ENCODE results near the gene STAC3. TPM values are rescaled to one million over a fixed set of nuclear protein-coding genes. Genes with fewer than 3 reads are reported as not detected.
"Not testable (repeated sequence)": the region's sequence is repeated elsewhere in the genome, so short reads cannot be mapped to it uniquely, and the experiment has no call there.

STAC3 gene
- total and polyA plus RNA-seq, 9 donors, result 0.66 to 2.9 (median 1.8) TPM

DNA sequence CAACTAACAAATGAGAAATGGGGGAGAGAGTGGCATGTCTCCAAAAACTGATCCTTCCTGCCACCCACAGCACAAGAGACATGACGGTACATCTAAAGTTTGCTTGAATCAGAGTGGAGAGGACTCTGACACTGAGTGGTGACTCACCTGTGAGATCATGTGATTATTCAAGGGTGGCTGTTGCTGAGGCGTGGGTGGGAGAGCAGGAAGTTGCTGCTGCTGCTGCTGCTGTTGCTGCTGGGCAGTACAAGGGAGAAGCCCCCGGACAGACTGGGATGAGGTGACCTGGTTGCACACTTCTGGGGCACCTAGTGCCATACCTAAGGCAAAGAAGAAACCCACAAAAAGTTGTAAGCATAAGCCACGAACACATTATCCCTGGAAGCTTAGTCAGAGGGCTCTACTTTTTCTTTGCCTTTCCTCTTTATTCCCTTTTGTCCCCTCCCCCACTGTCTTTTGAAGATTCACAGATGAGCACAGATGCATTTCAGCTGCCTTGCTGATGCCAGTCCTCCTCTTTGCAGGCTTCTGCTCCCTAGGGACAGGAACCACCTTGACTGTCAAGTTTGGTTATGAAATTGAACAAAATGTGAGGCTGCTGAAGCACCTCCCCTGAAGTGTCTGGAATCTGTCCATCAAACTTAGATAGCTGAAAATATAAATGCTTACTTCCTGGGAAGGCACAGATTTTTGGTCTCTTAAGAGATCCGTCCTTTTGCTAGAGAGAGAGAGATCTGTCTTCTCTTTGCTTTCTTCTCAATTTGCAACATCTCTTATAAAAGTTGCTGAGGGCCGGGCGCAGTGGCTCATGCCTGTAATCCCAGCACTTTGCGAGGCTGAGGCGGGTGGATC is 29.4 kb upstream of the STAC3 start:
- WGBS, 3 donors, result 65 to 72% (median 67%) methylated on average over 9 of the region's 9 CpGs
- intact Hi-C loops (cut with DNase I), result no loop called here

GRCh38 chr12:57278465-57279381 is 27.7 kb upstream of the STAC3 start:
- H3K36me3 ChIP-seq, result no peaks in the 10 kb centered on the region
- no peak for TF ChIP-seq POLR2A (IDR thresholded peaks at IDR 0.05)
- TF ChIP-seq EP300 (IDR thresholded peaks at IDR 0.05), result no peak
- TF ChIP-seq, protein P1, sequence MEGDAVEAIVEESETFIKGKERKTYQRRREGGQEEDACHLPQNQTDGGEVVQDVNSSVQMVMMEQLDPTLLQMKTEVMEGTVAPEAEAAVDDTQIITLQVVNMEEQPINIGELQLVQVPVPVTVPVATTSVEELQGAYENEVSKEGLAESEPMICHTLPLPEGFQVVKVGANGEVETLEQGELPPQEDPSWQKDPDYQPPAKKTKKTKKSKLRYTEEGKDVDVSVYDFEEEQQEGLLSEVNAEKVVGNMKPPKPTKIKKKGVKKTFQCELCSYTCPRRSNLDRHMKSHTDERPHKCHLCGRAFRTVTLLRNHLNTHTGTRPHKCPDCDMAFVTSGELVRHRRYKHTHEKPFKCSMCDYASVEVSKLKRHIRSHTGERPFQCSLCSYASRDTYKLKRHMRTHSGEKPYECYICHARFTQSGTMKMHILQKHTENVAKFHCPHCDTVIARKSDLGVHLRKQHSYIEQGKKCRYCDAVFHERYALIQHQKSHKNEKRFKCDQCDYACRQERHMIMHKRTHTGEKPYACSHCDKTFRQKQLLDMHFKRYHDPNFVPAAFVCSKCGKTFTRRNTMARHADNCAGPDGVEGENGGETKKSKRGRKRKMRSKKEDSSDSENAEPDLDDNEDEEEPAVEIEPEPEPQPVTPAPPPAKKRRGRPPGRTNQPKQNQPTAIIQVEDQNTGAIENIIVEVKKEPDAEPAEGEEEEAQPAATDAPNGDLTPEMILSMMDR (IDR thresholded peaks at IDR 0.05), result no peak
- DNase-seq, result no peak
- no peaks in the 10 kb centered on the region for H3K4me1 ChIP-seq (ENCODE audit: insufficient read depth)
- intact Hi-C loops (cut with DNase I), result no loop called here
- no peaks in the 10 kb centered on the region for H3K9me3 ChIP-seq
- H3K4me3 ChIP-seq, result no peak overlapping the region
- WGBS, 3 donors, result 90 to 92% (median 91%) methylated on average over 15 of the region's 15 CpGs
- no peaks in the 10 kb centered on the region for H3K27me3 ChIP-seq
- no peak overlapping the region for H3K27ac ChIP-seq

More for the DNA sequence above, 29.4 kb upstream of the STAC3 start:
- TF ChIP-seq, protein P1 (IDR thresholded peaks at IDR 0.05), result no peak
- TF ChIP-seq POLR2A (IDR thresholded peaks at IDR 0.05) (no peak), EP300 (IDR thresholded peaks at IDR 0.05) (no peak)
- Histone ChIP-seq H3K9me3 (no peaks in the 10 kb centered on the region), H3K4me1 (ENCODE audit: insufficient read depth) (no peaks in the 10 kb centered on the region), H3K27me3 (no peaks in the 10 kb centered on the region), H3K36me3 (no peaks in the 10 kb centered on the region), H3K27ac (no peak overlapping the region), H3K4me3 (no peak overlapping the region)
- no peak for DNase-seq

DNA sequence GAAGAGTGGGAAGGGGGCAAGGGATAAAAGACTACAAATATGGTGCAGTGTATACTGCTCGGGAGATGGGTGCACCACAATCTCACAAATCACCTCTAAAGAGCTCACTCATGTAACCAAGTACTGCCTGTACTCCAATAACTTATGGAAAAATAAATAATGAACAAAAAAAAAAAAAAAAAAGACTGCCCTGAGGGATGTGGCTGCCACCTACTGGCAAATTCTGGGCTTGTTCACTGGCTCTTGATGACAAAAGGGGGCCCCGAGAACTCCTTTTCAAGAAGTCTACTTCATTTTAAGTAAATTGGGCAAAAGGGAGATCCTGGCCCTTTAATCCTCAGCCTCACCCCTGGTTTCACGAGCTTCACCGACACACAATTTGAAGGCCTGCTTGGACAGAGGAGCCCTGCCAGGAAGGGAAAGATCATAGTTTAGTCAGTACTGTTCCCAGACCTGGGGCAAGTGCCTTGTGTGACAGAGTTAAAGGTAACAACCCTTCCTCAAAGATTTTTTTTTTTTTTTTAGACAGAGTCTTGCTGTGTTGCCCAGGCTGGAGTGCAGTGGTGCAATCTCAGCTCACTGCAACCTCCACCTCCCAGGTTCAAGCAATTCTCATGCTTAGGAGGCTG is 26.1 kb upstream of the STAC3 start:
- Histone ChIP-seq H3K9me3 (no peaks in the 10 kb centered on the region), H3K36me3 (no peaks in the 10 kb centered on the region), H3K27me3 (no peaks in the 10 kb centered on the region), H3K27ac (no peak overlapping the region), H3K4me3 (no peak overlapping the region), H3K4me1 (ENCODE audit: insufficient read depth) (peaks cover 5% of the 10 kb centered on the region)
- TF ChIP-seq EP300 (IDR thresholded peaks at IDR 0.05) (no peak), POLR2A (IDR thresholded peaks at IDR 0.05) (no peak)
- TF ChIP-seq, protein P1 (IDR thresholded peaks at IDR 0.05), result no peak
- intact Hi-C loops (cut with DNase I), result no loop called here
- WGBS, 3 donors, result 80 to 86% (median 82%) methylated on average over 4 of the region's 4 CpGs
- no peak for DNase-seq

- H3K27me3 ChIP-seq; H3K4me3 ChIP-seq; DNase-seq; H3K27ac ChIP-seq; H3K9me3 ChIP-seq; H3K4me1 ChIP-seq (ENCODE audit: insufficient read depth); intact Hi-C loops (cut with DNase I); H3K36me3 ChIP-seq: not testable (repeated sequence)
- 95 to 98% (median 96%) methylated on average over 6 of the region's 6 CpGs for WGBS, 3 donors
Observed at GRCh38 chr12:57276233-57276632, 25.2 kb upstream of the STAC3 start.
